ENCODE results near the gene ACO2.

DNA sequence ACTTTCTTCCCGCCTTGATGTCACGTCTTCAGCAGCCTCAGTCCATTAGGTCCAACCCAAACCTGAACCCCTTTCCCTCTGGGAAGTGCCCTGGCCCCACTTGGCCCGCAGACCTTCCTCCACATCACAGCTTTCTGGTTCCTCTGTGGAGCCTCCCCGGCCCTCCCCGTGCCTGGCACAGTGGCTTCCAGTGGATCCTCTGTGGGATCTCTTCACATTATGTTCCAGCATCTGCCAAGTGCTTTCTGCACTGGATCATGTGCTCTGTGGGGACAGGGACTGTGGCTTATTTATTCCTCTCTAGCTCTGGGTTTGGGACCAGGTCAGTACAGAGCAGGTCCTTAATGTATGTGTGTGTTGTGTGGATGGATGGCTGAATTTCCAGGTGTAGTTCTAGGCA, 44.5 kb downstream of the ACO2 start:
- TF ChIP-seq, protein P1, sequence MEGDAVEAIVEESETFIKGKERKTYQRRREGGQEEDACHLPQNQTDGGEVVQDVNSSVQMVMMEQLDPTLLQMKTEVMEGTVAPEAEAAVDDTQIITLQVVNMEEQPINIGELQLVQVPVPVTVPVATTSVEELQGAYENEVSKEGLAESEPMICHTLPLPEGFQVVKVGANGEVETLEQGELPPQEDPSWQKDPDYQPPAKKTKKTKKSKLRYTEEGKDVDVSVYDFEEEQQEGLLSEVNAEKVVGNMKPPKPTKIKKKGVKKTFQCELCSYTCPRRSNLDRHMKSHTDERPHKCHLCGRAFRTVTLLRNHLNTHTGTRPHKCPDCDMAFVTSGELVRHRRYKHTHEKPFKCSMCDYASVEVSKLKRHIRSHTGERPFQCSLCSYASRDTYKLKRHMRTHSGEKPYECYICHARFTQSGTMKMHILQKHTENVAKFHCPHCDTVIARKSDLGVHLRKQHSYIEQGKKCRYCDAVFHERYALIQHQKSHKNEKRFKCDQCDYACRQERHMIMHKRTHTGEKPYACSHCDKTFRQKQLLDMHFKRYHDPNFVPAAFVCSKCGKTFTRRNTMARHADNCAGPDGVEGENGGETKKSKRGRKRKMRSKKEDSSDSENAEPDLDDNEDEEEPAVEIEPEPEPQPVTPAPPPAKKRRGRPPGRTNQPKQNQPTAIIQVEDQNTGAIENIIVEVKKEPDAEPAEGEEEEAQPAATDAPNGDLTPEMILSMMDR (IDR thresholded peaks at IDR 0.05; ENCODE audit: control extremely low read depth in 1 of 3, insufficient read depth in 1 of 3, low read depth in 1 of 3, low read length in 3 of 3), result no peak
- TF ChIP-seq SIN3A (conservative IDR thresholded peaks at IDR 0.05 in 1 of 2, IDR thresholded peaks at IDR 0.05 in 1 of 2; ENCODE audit: low read depth in 1 of 2, low read length in 2 of 2) (no peak), JUN (IDR thresholded peaks at IDR 0.05; ENCODE audit: low read depth, low read length) (no peak), POLR2A (IDR thresholded peaks at IDR 0.05; ENCODE audit: control extremely low read depth in 1 of 2, low read depth in 2 of 2, low read length in 2 of 2) (no peak)

All from H1 (cell line).